H1 (cell line): ENCODE results near the gene TMEM108. TPM values are rescaled to one million over a fixed set of nuclear protein-coding genes. Genes with fewer than 3 reads are reported as not detected.

Experiments used
- CTCF ChIA-PET: fragments of 300-600 bp; sonication (Branson Sonifier 250); formaldehyde crosslinking; loops from one replicate; lab custom pipeline; 2021; ENCODE audit not compliant: partially characterized antibody; lab: Charles Lee
- POLR2A ChIA-PET: fragments of 300-600 bp; sonication (Branson Sonifier 250); formaldehyde crosslinking; loops from one replicate; lab custom pipeline; 2021; ENCODE audit warnings: inconsistent platforms; ENCODE audit not compliant: partially characterized antibody; lab: Charles Lee
- DNase-seq, 2 experiments: peaks; one replicate each; pipeline versions ENCODE4 v3.0.0 to v3.0.0-alpha.2; 2010 to 2022; ENCODE audit warnings: low spot score in 2 of 2, low read depth in 1 of 2, mixed read lengths in 1 of 2
- FAIRE-seq: peaks from 2 replicates; lab custom pipeline; 2011; peaks lifted over from hg19 to GRCh38; lab: Jason Lieb, UNC
- H2AFZ ChIP-seq: 2 replicates; pipeline ENCODE4 v1.8.1; 2012; ENCODE audit warnings: low read length, inconsistent platforms
- H2AK5ac ChIP-seq: 2 replicates; pipeline ENCODE4 v1.6.1; 2013; ENCODE audit warnings: low read depth, low read length
- H2BK120ac ChIP-seq: replicated peaks from 2 replicates; pipeline ENCODE3; 2013; ENCODE audit warnings: low read depth, low read length, inconsistent platforms
- H2BK12ac ChIP-seq: 2 replicates; pipeline ENCODE4 v1.6.1; 2013; ENCODE audit warnings: low read depth, low read length
- H2BK15ac ChIP-seq: 2 replicates; pipeline ENCODE4 v1.6.1; 2013; ENCODE audit warnings: low read length
- H2BK20ac ChIP-seq: 2 replicates; pipeline ENCODE4 v1.6.1; 2013; ENCODE audit warnings: low read length
- H2BK5ac ChIP-seq: 2 replicates; pipeline ENCODE4 v1.6.1; 2013; ENCODE audit warnings: low read depth, low read length
- H3K14ac ChIP-seq: 2 replicates; pipeline ENCODE4 v1.6.1; 2013; ENCODE audit warnings: inconsistent platforms; ENCODE audit not compliant: insufficient read length
- H3K18ac ChIP-seq: 2 replicates; pipeline ENCODE4 v1.6.1; 2013; ENCODE audit warnings: low read length; ENCODE audit errors: extremely low read depth
- H3K23ac ChIP-seq: 2 replicates; pipeline ENCODE4 v1.6.1; 2013; ENCODE audit warnings: inconsistent platforms; ENCODE audit not compliant: insufficient read length
- H3K23me2 ChIP-seq: 2 replicates; pipeline ENCODE4 v1.6.1; 2013; ENCODE audit warnings: low read depth, low read length
- H3K27ac ChIP-seq: 2 replicates; pipeline ENCODE4 v1.6.1; 2011; ENCODE audit warnings: low read depth, low read length, inconsistent platforms
- H3K27me3 ChIP-seq, 4 experiments: replicated peaks in 1 of 4; 1 replicate in 1 of 4; 2 replicates in 3 of 4; pipeline versions ENCODE4 v1.6.1 to v1.8.1; 2011 to 2013; ENCODE audit warnings: low read length in 3 of 4, mild to moderate bottlenecking in 3 of 4, inconsistent platforms in 2 of 4, mixed read lengths in 2 of 4, moderate library complexity in 1 of 4; ENCODE audit not compliant: control insufficient read depth in 3 of 4, insufficient read depth in 3 of 4; ENCODE audit errors: extremely low read depth in 1 of 4
- H3K36me3 ChIP-seq, 4 experiments: 2 replicates each; pipeline versions ENCODE4 v1.6.1 to v1.8.1; 2011 to 2013; ENCODE audit warnings: mild to moderate bottlenecking in 4 of 4, low read length in 3 of 4, moderate library complexity in 2 of 4, control low read depth in 1 of 4, inconsistent platforms in 1 of 4; ENCODE audit not compliant: insufficient read depth in 4 of 4, control insufficient read depth in 2 of 4
- H3K4ac ChIP-seq: replicated peaks from 2 replicates; pipeline ENCODE3; 2013; ENCODE audit warnings: low read length, low read depth, mixed read lengths, inconsistent platforms; ENCODE audit not compliant: insufficient read length
- H3K4me1 ChIP-seq, 4 experiments: replicated peaks in 1 of 4; 1 replicate in 1 of 4; 2 replicates in 3 of 4; pipeline versions ENCODE4 v1.6.1 to v1.8.1; 2011 to 2013; ENCODE audit warnings: low read length in 3 of 4, inconsistent platforms in 2 of 4, mixed read lengths in 1 of 4; ENCODE audit not compliant: insufficient read depth in 4 of 4, control insufficient read depth in 3 of 4
- H3K4me2 ChIP-seq, 2 experiments: 2 replicates each; pipeline versions ENCODE4 v1.6.1 to v1.8.1; 2011 to 2013; ENCODE audit warnings: low read depth in 2 of 2, low read length in 2 of 2, control low read depth in 1 of 2, inconsistent platforms in 1 of 2, mild to moderate bottlenecking in 1 of 2; ENCODE audit not compliant: insufficient read depth in 1 of 2
- H3K4me3 ChIP-seq, 4 experiments: fragments of 200-600, 300-600 bp in 1 of 4; sonication (generic), shearing (Covaris generic), sonication (Bioruptor Twin) in 1 of 4; 2 replicates each; pipeline versions ENCODE4 v1.5.1 to v1.8.1; 2011 to 2016; ENCODE audit warnings: low read length in 4 of 4, low read depth in 3 of 4, control low read depth in 2 of 4, inconsistent platforms in 2 of 4, mild to moderate bottlenecking in 2 of 4, mixed read lengths in 1 of 4, moderate library complexity in 1 of 4; ENCODE audit not compliant: insufficient read depth in 2 of 4; ENCODE audit errors: extremely low read depth in 1 of 4
- H3K56ac ChIP-seq: replicated peaks from 2 replicates; pipeline ENCODE3; 2013; ENCODE audit warnings: low read depth, mild to moderate bottlenecking, mixed read lengths, low read length, inconsistent platforms; ENCODE audit not compliant: insufficient read length
- H3K79me1 ChIP-seq: 2 replicates; pipeline ENCODE4 v1.6.1; 2013; ENCODE audit warnings: low read depth, low read length, control low read depth
- H3K79me2 ChIP-seq, 2 experiments: 2 replicates each; pipeline versions ENCODE4 v1.6.1 to v1.8.1; 2012 to 2013; ENCODE audit warnings: low read length in 2 of 2, mild to moderate bottlenecking in 2 of 2, inconsistent platforms in 1 of 2; ENCODE audit not compliant: insufficient read depth in 2 of 2, control insufficient read depth in 1 of 2
- H3K9ac ChIP-seq, 4 experiments: replicated peaks in 1 of 4; 1 replicate in 1 of 4; 2 replicates in 3 of 4; pipeline versions ENCODE4 v1.6.1 to v1.8.1; 2011 to 2013; ENCODE audit warnings: low read depth in 3 of 4, low read length in 3 of 4, control low read depth in 2 of 4, mild to moderate bottlenecking in 2 of 4, moderate library complexity in 2 of 4, inconsistent platforms in 1 of 4; ENCODE audit errors: extremely low read depth in 1 of 4
- H3K9me3 ChIP-seq, 2 experiments: 2 replicates each; pipeline versions ENCODE4 v1.6.1 to v1.8.1; 2012 to 2013; ENCODE audit warnings: mild to moderate bottlenecking in 2 of 2, moderate library complexity in 2 of 2, control low read depth in 1 of 2, inconsistent platforms in 1 of 2, low read depth in 1 of 2, low read length in 1 of 2, mixed read lengths in 1 of 2; ENCODE audit not compliant: insufficient read depth in 2 of 2
- H4K20me1 ChIP-seq, 2 experiments: replicated peaks in 1 of 2; 2 replicates each; pipeline versions ENCODE3 to v1.8.1; 2011 to 2013; ENCODE audit warnings: inconsistent platforms in 2 of 2, low read length in 2 of 2, mild to moderate bottlenecking in 1 of 2; ENCODE audit not compliant: insufficient read depth in 2 of 2, control insufficient read depth in 1 of 2
- H4K5ac ChIP-seq: 2 replicates; pipeline ENCODE4 v1.6.1; 2013; ENCODE audit warnings: low read length, low read depth, mixed read lengths, inconsistent platforms; ENCODE audit not compliant: insufficient read length
- H4K8ac ChIP-seq: 2 replicates; pipeline ENCODE4 v1.8.0; 2013; ENCODE audit warnings: mild to moderate bottlenecking, moderate library complexity, low read length, inconsistent platforms; ENCODE audit not compliant: insufficient read depth; ENCODE audit errors: extremely low read depth
- H4K91ac ChIP-seq: replicated peaks from 2 replicates; pipeline ENCODE3; 2013; ENCODE audit warnings: low read length, mixed read lengths, inconsistent platforms; ENCODE audit not compliant: insufficient read length
- KDM1A ChIP-seq: fragments of 200-600, 300-600 bp; sonication (generic); IDR thresholded peaks from 2 replicates; pipeline ENCODE4 v1.7.1; 2016; ENCODE audit warnings: mild to moderate bottlenecking, low read length, borderline replicate concordance
- NANOG ChIP-seq: IDR thresholded peaks from 2 replicates; pipeline ENCODE4 v1.6.1; 2011; ENCODE audit warnings: low read length, low read depth, mild to moderate bottlenecking, inconsistent platforms; ENCODE audit not compliant: insufficient read depth, poor library complexity, severe bottlenecking
- PHF8 ChIP-seq: fragments of 200-600 bp; sonication (generic); conservative IDR thresholded peaks from 2 replicates; pipeline ENCODE4 v1.7.1; 2012; ENCODE audit warnings: low read depth, mild to moderate bottlenecking, inconsistent platforms, low read length, moderate library complexity
- POLR2AphosphoS5 ChIP-seq: IDR thresholded peaks from 2 replicates; pipeline ENCODE4 v1.6.1; 2011; ENCODE audit warnings: low read depth, low read length
- POU5F1 ChIP-seq: IDR thresholded peaks from 2 replicates; pipeline ENCODE4 v1.6.1; 2011; ENCODE audit warnings: low read depth, mild to moderate bottlenecking, low read length, moderate library complexity
- RNF2 ChIP-seq: fragments of 200-900, 300-1000 bp; sonication (generic); IDR thresholded peaks from 2 replicates; pipeline ENCODE4 v1.7.1; 2016; ENCODE audit warnings: borderline replicate concordance, low read depth, mild to moderate bottlenecking, antibody characterized with exemption, low read length; ENCODE audit not compliant: poor library complexity, severe bottlenecking; ENCODE audit errors: missing control alignments
- SIN3A ChIP-seq, 2 experiments: IDR thresholded peaks in 1 of 2; conservative IDR thresholded peaks in 1 of 2; 2 replicates each; pipeline ENCODE4 v1.6.1; 2011 to 2012; ENCODE audit warnings: low read length in 2 of 2, improper control_type of control experiment in 1 of 2, low read depth in 1 of 2, mild to moderate bottlenecking in 1 of 2
- SP1 ChIP-seq: IDR thresholded peaks from 2 replicates; pipeline ENCODE4 v1.6.1; 2011; ENCODE audit warnings: low read depth, low read length
- TAF7 ChIP-seq: optimal IDR thresholded peaks from 2 replicates; pipeline ENCODE3; 2011; ENCODE audit warnings: low read depth, mild to moderate bottlenecking, inconsistent platforms, low read length, moderate library complexity, borderline replicate concordance
- TEAD4 ChIP-seq: IDR thresholded peaks from 2 replicates; pipeline ENCODE4 v1.6.1; 2012; ENCODE audit warnings: low read depth, low read length, inconsistent platforms, mixed read lengths
- ZNF274 ChIP-seq: IDR thresholded peaks from 2 replicates; pipeline ENCODE4 v1.7.0; 2012; ENCODE audit warnings: low read length, borderline replicate concordance; ENCODE audit errors: extremely low read depth
- WGBS, 2 experiments: shearing (Covaris generic) in 1 of 2; methylation state at CpG; one replicate each; pipeline versions ENCODE4 v1.1.6 to v1.1.7; 2013 to 2015; ENCODE audit warnings: low lambda C conversion rate in 2 of 2, mixed read lengths in 2 of 2, inconsistent platforms in 1 of 2, low coverage in 1 of 2, missing lambda C conversion rate in 1 of 2; ENCODE audit not compliant: insufficient replicate concordance in 2 of 2, insufficient coverage in 1 of 2, insufficient read length in 1 of 2; ENCODE audit errors: extremely low coverage in 1 of 2, missing lambda C conversion rate in 1 of 2; 5-methylcytosine and 5-hydroxymethylcytosine counted together
- polyA plus RNA-seq, 7 experiments: library from polyadenylated mRNA; depleted of rRNA in 3 of 7; stranded (reverse) in 5 of 7; unstranded in 2 of 7; fragments of >200 nt in 5 of 7; fragments of 200-250 nt in 2 of 7; gene quantifications; 1 replicate in 5 of 7; 2 replicates in 1 of 7; 4 replicates in 1 of 7; pipeline versions ENCODE4 v1.2.1 to v1.2.3, GENCODE V29; 2011 to 2013; ENCODE audit warnings: missing spikeins in 2 of 7, mixed read lengths in 2 of 7
- total RNA-seq: library from RNA; stranded (reverse); fragmentation: NEBNext Ultra II Directional; extraction: Animal tissue kit (Norgen Biotek cat#: 25700); gene quantifications from 2 replicates; pipeline ENCODE4 v1.2.1, GENCODE V29; 2021
- TF ChIP-seq, protein P1 (sequence below): IDR thresholded peaks from 2 replicates; pipeline ENCODE4 v1.6.1; 2012; ENCODE audit warnings: low read length, inconsistent platforms

TMEM108 gene
- total and polyA plus RNA-seq, 2 of the 8 experiments (the other 6 are each of a cell fraction or from before 2014, with no cell fraction given), result 14.3 to 16.2 TPM

DNA sequence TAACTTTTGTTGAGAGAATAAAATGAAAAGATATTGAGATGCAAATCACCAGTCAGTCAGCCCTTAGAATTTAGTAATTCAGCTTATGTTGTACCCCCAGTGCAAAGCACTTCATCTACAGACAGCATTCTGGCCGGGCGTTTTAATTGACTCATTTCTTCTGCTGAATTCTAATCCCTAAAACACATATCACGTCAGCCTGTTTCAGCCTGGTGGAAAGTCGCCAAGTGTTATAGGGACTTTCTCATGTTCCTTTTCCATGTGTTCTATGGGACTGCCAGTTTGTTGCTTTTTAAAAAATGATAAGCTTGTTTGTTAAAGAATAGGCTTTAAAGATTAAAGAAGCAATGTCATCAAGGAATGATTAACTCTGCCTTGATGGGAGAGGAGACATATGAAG is 192.0 kb downstream of the TMEM108 start:
- no peak overlapping the region for H3K23ac ChIP-seq
- H3K27me3 ChIP-seq, result no peaks in the 10 kb centered on the region
- no peak for DNase-seq
- ChIA-PET POLR2A (no interaction called here), CTCF (interaction anchor here (1.0 to 1.8 kb wide), 2 partner anchors 8 to 63 kb away, joined by 3 to 4 read pairs; no protein-coding TSS in a partner anchor)
- H3K79me1 ChIP-seq, result no peaks in the 10 kb centered on the region
- H3K56ac ChIP-seq, result no peak overlapping the region
- peaks cover 0 to 5% (median 0%) of the 10 kb centered on the region in 4 experiments; a peak in 1 of 7 replicates for H3K4me1 ChIP-seq
- peaks cover 0 to 3% of the 10 kb centered on the region in 2 experiments; a peak in 1 of 4 replicates for H3K9me3 ChIP-seq
- H3K27ac ChIP-seq, result no peak overlapping the region
- no peak overlapping the region for H3K14ac ChIP-seq
- H2AFZ ChIP-seq, result no peak overlapping the region
- H3K4ac ChIP-seq, result no peak overlapping the region
- H2BK5ac ChIP-seq, result no peak overlapping the region
- no peak overlapping the region for H3K18ac ChIP-seq
- no peak overlapping the region for H2BK20ac ChIP-seq
- no peaks in the 10 kb centered on the region for H3K36me3 ChIP-seq
- no peak overlapping the region for H4K5ac ChIP-seq
- no peak overlapping the region for H2BK12ac ChIP-seq
- H3K23me2 ChIP-seq, result no peaks in the 10 kb centered on the region
- no peak overlapping the region for H2AK5ac ChIP-seq
- 90% methylated on average over 4 of the region's 4 CpGs; no CpG with 5 or more reads in 1 of the 2 experiments for WGBS, 2 experiments
- no peak overlapping the region for H3K9ac ChIP-seq
- H4K91ac ChIP-seq, result no peak overlapping the region
- no peak for FAIRE-seq
- H3K4me3 ChIP-seq, result no peak overlapping the region
- no peak overlapping the region for H2BK120ac ChIP-seq
- no peaks in the 10 kb centered on the region for H4K20me1 ChIP-seq
- H3K79me2 ChIP-seq, result no peaks in the 10 kb centered on the region
- H2BK15ac ChIP-seq, result no peak overlapping the region
- no peak overlapping the region for H4K8ac ChIP-seq
- no peak overlapping the region for H3K4me2 ChIP-seq
- TF ChIP-seq ZNF274, result no peak
- no peak for TF ChIP-seq TAF7
- no peak for TF ChIP-seq RNF2
- TF ChIP-seq POLR2AphosphoS5, result no peak
- no peak for TF ChIP-seq SP1
- no peak for TF ChIP-seq POU5F1
- no peak for TF ChIP-seq KDM1A
- no peak for TF ChIP-seq SIN3A (conservative IDR thresholded peaks at IDR 0.05 in 1 of 2, IDR thresholded peaks at IDR 0.05 in 1 of 2; ENCODE audit: low read depth in 1 of 2, low read length in 2 of 2)
- TF ChIP-seq PHF8, result no peak
- TF ChIP-seq, protein P1, sequence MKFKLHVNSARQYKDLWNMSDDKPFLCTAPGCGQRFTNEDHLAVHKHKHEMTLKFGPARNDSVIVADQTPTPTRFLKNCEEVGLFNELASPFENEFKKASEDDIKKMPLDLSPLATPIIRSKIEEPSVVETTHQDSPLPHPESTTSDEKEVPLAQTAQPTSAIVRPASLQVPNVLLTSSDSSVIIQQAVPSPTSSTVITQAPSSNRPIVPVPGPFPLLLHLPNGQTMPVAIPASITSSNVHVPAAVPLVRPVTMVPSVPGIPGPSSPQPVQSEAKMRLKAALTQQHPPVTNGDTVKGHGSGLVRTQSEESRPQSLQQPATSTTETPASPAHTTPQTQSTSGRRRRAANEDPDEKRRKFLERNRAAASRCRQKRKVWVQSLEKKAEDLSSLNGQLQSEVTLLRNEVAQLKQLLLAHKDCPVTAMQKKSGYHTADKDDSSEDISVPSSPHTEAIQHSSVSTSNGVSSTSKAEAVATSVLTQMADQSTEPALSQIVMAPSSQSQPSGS, result no peak
- TF ChIP-seq TEAD4, result no peak
- TF ChIP-seq NANOG, result no peak
